ENCODE results near the gene IRF7.

IRF7 gene

DNA sequence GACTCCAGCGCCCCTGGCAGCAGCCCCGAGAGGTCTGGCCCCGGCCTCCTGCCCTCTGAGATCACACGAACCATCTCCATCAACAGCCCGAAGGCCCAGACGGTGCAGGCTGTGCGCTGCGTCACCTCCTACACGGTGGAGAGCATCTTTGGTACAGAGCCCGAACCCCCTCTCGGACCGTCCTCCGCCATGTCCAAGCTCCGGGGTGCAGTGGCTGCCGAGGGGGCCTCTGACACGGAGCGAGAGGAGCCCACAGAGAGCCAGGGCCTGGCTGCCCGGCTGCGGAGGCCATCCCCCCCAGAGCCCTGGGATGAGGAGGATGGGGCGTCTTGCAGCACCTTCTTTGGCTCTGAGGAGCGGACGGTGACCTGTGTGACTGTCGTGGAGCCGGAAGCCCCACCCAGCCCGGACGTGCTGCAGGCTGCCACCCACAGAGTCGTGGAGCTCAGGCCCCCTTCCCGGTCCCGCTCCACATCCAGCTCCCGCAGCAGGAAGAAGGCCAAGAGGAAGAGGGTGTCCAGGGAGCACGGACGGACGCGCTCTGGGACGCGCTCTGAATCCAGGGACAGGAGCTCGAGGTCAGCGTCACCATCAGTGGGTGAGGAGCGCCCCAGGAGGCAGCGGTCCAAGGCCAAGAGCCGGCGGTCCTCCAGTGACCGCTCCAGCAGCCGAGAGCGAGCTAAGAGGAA is 7.6 kb downstream of the IRF7 start:
- no peak for DNase-seq (ENCODE audit: low spot score)

DNA sequence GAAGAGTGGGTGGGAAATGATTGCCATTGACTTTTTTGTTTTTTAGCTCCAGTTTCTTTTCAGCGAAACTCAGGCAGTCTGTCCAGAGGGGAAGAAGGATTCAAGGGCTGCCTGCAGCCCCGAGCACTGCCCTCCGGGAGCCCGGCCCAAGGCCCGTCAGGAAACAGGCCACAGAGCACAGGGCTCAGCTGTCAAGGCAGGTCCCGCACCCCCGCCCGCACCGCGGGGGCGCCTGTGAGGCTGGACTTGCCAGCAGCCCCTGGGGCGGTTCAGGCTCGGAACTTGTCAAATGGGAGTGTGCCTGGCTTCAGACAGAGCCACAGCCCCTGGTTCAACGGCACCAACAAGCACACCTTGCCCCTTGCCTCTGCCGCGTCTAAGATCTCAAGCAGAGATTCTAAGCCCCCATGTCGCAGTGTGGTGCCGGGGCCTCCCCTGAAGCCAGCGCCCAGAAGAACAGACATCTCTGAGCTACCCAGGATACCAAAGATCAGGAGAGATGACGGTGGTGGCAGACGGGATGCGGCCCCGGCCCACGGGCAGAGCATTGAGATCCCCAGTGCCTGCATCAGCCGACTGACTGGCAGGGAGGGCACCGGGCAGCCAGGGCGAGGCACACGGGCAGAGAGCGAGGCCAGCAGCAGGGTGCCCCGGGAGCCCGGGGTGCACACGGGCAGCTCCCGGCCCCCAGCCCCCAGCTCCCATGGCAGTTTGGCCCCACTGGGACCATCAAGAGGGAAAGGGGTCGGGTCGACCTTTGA is 8.6 kb downstream of the IRF7 start:
- DNase-seq (ENCODE audit: low spot score) = no peak

DNA sequence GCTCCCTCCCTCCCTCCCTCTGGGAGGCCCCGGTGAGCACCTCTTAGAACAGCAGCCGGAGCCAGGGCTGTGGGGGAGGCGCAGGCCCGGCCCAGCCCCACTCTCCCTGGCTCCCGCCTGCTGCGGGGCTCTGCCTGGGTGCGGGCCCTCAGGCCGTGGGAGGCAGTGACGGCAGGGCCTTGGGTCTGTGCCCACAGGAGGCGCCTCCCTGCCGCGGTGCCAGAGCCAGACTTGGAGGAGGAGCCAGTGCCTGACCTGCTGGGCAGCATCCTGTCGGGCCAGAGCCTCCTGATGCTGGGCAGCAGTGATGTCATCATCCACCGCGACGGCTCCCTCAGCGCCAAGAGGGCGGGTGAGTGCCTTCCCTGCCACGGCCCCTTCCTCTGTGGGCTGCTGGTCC is 9.5 kb downstream of the IRF7 start:
- no peak for DNase-seq (ENCODE audit: low spot score)

DNA sequence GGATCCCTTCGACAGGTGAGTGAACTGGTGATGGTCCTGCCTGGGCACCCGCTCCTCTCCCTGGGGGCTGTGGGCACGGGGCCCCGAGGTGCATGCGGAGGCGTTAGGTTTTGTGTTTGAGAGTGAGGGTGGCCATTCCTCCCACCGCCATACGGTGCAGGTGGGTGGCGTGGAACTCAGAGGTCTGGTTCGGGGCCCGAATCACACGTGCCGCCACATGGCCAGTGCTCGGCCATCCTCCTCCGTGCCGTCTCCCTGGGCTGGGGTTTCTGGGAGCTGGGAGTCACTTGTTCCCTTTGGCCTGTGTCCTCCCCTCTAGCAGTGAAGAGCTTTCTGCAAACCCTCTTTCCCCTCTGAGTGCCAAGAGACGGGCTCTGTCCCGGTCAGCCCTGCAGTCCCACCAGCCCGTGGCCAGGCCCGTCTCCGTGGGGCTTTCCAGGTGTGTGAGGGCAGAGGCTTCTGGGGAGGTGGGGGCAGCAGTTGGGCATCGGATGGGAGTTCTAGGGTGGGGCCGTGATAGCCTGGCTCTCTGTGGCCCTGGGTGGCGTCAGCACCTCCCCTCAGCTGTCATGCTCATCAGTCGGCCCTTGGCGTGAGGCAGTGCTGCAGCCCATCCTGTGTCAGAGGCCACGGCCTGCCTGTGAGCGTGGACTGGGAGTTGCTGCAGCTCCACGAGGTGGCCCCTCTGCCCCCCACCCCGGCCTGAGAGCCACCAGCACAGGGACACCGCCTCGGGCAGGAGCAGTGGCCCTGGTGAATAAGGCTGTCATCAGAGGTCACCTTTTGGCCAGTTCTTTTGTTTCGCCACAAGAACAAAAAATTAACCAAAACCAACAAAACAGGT is 10.2 kb downstream of the IRF7 start:
- DNase-seq (ENCODE audit: low spot score) = no peak

DNA sequence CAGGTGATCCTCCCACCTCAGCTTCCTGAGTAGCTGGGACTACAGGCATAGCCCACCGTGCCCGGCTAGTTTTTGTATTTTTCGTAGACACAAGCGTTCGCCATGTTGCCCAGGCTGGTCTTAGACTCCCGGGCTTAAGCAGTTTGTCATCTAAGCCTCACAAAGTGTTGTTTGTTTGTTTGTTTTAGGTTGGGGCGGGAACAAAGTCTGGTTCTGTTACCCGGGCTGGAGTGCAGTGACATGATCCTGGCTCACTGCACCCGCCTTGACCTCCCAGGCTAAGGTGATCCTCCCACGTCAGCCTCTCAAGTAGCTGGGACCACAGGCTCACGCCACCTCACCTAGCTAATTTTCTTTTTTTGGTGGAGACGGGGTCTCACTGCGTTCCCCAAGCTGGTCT is 12.6 kb downstream of the IRF7 start:
- no peak for DNase-seq (ENCODE audit: low spot score)

DNA sequence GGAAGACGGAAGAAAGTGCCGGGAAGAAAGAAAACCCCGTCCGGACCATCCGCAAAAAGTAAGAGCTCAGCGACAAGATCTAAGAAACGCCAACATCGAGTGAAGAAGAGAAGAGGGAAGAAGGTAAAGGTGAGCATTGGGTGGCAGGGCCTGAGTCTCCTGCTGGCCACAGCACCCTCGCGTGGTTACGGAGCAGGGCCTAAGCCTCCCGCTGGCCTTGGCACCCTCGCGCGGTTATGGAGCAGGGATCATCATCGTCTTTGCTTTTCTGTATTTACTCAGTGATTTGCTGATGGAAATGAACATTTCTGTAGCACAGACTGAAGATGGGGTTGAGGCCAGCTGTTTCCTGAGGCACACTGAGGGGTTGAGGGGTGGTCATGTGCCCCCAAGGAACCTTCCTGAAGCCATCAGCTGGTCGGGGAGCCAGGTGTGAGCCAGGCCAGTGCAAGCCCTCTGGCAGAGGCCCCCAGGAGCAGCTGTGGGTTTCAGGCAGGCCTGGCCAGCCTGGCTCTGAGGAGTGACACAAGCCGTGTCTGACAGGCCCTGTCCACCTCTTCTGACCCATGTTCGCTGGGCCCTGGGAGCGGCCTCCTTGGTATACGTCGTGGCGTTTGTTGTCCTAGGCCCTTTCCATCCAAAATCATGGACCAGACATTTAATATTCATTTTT is 14.0 kb downstream of the IRF7 start:
- DNase-seq (ENCODE audit: low spot score) = no peak

DNA sequence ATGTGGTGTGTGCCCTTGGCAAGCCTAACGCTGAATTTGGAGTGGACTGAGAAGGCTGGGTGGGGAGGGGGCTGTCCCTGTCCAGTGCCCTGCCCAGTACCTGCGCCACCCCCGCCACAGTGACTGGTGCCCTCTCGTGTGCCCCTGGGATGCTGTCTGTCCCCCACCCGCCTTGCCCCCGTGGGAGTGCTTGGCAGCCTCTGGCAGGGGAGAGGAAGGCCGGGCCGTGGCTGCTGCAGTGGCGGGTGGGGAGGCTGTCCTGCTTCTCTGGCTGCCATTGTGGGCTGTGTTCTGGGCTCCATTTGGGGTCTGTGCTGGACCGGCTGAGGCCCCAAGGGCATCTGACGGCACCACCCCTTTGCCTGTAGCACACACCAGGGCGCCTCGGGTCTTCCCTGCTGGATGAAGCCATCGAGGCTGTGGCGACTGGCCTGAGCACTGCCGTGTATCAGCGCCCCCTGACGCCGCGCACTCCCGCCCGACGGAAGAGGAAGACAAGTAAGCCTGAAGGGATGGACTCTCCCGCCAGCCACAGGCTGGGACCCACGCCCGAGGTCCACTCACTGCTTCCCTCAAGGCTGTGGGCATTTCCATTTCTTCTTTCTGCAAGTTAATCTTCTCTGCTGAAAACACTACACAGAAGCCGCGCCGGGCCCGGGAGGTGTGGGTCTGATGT is 17.6 kb downstream of the IRF7 start:
- no peak for DNase-seq (ENCODE audit: low spot score)

DNA sequence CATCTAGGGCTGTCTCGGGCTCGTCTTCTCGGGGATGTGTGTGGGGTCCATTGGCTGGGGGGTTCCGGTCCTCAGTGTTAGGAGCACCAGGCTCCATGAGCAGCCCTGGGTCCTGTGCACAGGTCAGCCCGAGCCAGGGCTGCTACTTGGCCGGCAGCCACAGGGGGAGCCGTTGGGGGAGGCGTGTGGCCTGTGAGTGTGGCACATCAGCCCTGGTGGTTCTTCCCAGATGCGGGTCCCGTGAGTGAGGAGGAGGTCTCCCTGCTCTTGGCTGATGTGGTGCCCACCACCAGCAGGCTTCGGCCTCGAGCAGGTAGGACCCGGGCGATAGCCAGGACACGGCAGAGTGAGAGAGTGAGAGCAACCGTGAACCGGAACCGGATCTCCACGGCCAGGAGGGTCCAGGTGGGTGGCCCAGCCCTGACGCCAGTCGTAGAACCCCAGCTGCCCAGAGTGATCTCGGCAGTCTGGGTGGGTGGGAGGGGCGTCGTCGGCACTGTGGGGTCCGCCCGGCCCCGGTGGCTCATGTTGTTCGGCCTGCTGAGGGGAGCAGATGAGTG is 18.5 kb downstream of the IRF7 start:
- DNase-seq (ENCODE audit: low spot score) = no peak

DNA sequence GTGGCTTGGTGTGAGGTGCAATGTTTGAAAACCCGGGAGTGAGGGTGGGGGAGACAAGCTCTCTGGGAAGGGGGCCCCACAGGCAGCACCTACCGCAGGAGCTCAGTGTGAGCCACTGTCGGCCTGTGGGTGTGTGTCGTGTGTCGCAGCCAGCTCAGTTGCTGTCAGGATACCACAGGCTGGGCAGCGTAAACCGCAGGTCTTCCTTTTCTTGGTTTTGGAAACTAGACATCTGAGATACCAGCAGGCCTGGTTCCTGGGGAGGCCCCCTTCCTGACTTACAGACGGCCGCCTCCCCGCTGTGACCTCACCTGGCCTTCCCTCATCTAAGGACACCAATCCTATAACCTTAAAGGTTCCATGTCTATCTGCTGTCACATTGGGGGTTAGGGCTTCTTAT is 19.4 kb downstream of the IRF7 start:
- no peak for DNase-seq (ENCODE audit: low spot score)

DNA sequence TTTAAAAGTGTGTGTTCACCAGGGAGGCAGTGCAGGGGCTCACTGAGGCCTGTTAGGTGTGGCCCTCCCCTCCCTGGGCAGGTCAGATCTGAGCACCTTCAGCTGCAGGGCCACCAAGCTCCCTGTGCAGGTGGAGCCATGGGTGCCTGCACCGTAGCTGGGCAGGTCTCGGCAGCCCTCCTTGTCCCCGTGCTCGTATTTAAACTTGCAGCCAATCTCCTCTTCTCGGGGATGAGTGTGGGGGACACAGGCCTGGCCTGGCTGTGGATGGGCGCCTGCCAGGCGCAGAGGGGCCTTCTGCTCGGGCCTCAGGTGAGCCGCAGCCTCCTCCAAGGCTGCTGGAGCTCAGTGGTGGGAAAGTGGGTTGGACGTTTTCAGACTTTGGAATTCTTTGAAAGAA is 20.4 kb downstream of the IRF7 start:
- no peak for DNase-seq (ENCODE audit: low spot score)

DNA sequence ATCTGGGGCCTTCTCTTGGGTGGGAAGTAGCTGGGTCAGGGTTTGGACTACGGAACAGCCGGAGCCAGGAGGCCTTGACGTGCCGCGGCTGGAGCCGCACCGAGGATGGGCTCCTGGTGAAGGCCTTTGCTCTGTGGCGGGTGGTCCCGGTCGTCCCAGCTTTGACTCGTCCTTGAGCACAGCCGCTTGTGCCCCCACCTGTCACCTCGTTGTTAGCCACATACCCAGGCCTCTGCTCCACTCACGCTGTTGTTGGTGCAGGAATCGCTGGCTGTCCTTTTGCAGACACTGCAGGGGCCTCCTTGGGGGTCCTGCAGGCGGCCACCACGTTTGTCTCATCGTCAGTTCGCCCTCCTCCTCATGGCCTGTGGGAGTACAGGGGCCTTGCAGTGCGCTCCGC is 22.4 kb downstream of the IRF7 start:
- DNase-seq (ENCODE audit: low spot score) = no peak

DNA sequence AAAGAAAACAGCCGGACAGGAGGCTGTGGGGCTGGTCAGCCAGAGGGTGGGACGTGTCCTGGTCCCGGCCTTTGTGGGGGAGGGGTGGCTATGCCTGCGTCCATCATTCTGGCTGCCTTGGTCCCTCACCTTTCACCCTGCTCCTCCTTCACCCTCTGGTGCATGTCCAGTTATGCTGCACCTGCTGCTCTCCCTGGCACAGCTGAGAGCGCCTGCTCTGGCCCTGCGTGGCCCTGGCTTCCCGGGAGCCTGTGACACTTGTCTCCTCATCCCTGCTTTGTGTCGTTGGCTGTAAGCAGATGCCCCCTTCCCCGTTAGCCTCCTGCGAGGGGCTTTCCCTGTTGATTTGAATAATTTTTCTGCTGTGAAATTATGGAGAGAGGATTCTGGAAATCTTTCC is 22.8 kb downstream of the IRF7 start:
- no peak for DNase-seq (ENCODE audit: low spot score)

DNA sequence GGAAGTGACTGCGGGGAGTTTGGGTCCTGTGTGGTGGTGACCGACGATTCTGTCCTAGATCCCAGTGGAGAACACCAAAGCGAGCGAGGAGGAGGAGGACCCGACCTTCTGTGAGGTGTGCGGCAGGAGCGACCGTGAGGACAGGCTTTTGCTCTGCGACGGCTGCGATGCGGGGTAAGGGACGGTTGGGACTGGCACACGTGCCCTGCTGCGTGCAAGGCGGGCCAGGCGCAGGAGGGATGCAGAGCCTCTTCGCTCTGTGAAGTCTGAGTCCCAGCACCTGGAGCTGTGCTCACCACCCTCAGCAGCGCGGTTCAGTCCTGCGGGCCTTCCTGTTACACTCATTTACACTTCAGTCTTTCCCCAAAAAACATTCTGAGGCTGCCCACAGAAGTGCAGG is 23.2 kb downstream of the IRF7 start:
- no peak for DNase-seq (ENCODE audit: low spot score)

DNA sequence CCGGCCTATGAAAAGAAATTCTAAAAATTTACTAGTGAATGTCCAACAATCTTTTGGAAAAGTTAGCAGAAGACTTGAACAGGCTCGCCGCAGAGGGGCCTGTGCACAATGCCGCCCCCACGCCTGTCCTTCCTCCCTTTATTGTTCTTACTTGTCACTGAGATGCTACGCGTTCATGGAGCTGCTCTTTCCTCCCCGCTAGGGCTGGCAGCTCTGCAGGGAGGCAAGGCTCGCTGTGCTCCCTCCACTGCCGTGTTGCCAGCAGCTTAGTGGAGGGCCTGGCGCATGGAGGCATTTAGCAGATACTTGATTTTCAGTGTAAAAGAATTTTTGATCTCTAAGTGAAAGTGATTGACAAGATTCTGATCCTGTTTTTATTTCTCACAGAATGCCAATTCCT is 24.8 kb downstream of the IRF7 start:
- no peak for DNase-seq (ENCODE audit: low spot score)

DNA sequence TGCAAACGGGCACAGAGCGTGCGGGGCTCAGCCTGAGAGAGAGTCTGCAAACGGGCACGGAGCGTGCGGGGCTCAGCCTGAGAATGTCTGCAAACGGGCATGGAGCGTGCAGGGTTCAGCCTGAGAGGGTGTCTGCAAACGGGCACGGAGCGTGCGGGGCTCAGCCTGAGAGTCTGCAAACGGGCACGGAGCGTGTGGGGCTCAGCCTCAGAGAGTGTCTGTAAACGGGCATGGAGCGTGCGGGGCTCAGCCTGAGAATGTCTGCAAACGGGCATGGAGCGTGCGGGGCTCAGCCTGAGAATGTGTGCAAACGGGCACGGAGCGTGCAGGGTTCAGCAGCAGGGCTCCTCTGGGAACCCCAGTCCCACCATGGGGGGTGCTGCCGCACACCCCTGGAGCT is 26.0 kb downstream of the IRF7 start:
- no peak for DNase-seq (ENCODE audit: low spot score)

DNA sequence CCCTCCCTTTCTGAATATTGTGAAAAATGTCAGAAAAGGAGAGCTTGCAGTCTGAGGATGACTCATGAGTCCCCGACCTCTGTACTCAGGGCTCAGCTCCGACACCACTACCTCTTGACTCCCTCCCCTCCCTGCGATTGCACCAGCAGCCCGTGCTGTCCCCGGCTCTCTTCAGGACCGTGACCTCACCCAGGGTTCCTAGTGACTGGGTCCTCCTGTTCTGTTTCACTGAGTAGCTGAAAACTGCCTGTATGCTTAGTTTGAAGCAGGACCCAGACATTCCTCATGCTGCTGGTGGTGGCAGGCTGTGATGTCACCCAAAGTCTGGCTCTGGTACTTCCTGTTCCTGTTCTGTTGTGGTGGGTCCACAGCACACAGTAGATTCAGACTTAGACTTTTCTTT is 27.8 kb downstream of the IRF7 start:
- DNase-seq (ENCODE audit: low spot score) = peak; percentile 74

DNA sequence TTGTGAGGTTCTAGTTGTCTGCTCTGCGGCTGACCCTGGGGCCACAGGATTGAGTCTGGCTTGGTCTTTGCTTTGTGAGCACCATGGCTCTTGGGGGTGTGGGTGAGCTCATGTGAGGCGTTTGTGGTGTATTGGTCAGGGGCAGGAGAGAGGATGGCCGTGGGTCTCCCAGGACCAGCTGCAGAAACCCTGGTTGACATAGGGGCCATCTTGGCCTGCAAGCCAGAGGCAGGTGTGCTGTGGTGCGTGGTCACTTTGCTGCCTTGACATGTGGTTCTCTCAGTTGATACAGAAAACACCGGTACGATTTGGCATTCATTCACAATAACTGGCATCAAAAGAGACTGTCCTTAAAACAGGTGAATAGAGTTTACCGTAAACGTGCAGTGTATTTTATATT is 28.2 kb downstream of the IRF7 start:
- DNase-seq (ENCODE audit: low spot score) = no peak

DNA sequence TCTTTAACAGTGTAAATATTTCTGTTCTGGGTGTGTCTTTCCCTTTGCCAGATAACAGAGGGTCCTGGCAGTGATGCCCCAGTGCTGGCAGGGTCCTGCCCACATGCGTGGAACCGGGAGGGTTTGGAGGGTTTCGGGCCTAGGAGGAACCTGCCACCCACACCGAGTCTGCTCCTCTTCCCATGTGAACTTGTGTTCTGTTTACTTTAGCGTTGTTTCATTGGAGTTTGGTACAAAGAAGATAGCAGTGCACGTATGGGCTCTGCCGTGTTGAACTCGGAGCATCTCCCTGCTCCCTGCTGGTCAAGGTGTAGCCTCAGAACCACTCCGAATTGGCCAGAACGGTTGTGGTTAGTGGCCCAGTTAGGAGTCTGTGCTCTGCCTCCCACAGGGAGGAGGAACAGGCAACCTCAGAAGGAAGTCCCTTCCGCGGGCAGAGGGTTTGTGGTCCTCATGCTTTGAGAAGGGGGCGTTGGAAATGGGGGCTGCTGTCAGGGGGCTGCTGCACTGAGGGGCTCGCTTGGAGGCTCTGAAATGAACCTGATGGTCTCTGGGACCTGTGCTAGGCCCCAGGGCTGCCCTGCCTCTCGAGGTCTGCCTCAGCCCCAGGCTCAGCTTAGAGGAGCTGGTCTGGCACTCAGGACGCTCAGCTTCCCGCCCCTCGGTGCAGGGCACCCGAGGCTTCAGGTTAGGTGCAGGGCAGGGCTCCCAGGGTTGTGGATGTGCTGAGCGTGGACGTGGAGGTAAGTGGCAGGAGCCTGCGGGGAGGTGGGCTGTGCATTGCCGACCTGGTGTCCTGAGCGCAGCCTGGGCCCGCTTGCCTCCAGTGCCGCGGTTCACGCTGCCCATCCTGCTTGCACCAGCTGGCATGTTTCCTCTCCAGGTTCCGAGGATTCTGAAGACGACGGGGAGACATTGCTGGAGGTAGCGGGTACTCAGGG is 29.1 kb downstream of the IRF7 start:
- DNase-seq (ENCODE audit: low spot score) = no peak

DNA sequence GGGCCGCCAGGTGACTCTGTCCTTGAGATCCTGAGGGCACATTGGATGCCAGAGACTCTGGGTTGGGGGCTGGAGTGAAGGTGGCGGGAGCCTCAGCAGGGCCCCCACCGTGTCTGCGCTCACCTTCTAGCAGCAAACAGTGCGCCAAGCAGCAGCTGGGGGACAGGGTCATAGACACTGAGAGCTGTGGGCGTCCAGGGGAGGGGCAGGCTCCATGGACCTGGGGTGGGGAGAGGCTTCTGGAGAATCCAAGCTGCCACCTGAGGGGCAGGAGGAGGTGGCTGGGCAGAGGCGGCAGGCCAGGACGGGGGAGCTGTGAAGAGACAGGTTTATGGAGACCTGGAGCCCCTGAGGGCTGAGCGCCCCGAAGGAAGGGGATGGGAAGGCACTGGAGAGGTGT is 31.5 kb downstream of the IRF7 start:
- no peak for DNase-seq (ENCODE audit: low spot score)

DNA sequence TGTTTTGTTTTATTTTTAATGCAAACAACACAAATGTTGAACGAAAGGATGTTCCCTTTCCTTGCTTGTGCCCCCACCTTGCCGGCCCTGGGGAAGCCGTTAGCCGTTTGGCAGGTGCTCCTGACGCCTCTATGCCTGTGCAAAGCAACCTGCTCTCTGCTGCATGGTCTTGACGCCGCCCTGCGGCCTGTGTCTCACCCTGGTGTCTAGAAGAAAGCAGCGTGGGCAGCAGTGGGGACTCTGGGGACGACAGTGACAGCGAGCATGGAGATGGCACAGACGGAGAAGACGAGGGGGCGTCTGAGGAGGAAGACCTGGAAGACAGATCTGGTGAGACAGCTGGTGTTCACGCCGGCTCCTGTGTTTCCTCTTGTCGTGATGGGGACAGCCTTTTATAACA is 34.0 kb downstream of the IRF7 start:
- no peak for DNase-seq (ENCODE audit: low spot score)

All from CD4-positive, alpha-beta T cell treated with Interleukin-15 for 4 hours (primary cell).